RWPE1 (cell line): ENCODE results near the gene APBB2.

ENCODE experiments used
- CTCF ChIA-PET: fragments of 350-600 bp; sonication (Branson Sonifier 250); formaldehyde crosslinking; extraction: SDS; loops from one replicate; lab custom pipeline; 2021; lab: Yijun Ruan, JAX
- POLR2A ChIA-PET: fragments of 400-600 bp; formaldehyde crosslinking; extraction: SDS; loops from one replicate; lab custom pipeline; 2020; ENCODE audit warnings: antibody characterized with exemption; ENCODE audit not compliant: low non-redundant PET; lab: Yijun Ruan, JAX
- DNase-seq: peaks from one replicate; pipeline ENCODE4 v3.0.0; 2012; ENCODE audit warnings: low spot score
- H3K27ac ChIP-seq: fragments of 450-650 bp; 2 replicates; pipeline ENCODE4 v1.5.1; 2017
- CTCF ChIP-seq: fragments of 450-650 bp; conservative IDR thresholded peaks from 2 replicates; pipeline ENCODE4 v1.5.1; 2017; ENCODE audit warnings: low read depth, mild to moderate bottlenecking

The APBB2 gene

GRCh38 chr4:40844261-40844660 lies 370.1 kb downstream of the APBB2 start:
- ChIA-PET POLR2A (no interaction called here), CTCF (interaction anchor here (0.7 kb wide), 1 partner anchor 69 kb away, joined by 3 read pairs; no protein-coding TSS in a partner anchor)
- TF ChIP-seq CTCF: no peak
- no peak for DNase-seq
- H3K27ac ChIP-seq: no peak overlapping the region

DNA sequence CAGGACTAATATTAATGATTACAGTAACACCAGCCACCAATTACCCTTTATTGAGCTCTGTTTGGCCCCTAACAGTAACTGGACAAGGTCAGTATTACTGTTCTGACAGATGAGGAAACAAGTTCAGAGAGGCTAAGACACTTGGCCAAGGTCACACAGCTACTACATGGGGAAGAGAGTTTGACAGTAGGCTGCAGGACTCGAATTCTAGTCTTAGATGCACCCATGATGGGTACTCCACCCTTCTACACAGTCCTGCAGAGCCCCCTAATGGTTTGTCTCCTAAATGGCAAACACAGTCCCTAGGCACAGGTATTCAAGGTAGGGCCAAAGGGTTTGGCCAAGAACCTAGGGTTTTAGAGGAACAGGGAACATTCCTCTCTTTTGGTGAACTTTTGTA lies 370.6 kb downstream of the APBB2 start:
- no peak for TF ChIP-seq CTCF
- POLR2A ChIA-PET: no interaction called here

DNA sequence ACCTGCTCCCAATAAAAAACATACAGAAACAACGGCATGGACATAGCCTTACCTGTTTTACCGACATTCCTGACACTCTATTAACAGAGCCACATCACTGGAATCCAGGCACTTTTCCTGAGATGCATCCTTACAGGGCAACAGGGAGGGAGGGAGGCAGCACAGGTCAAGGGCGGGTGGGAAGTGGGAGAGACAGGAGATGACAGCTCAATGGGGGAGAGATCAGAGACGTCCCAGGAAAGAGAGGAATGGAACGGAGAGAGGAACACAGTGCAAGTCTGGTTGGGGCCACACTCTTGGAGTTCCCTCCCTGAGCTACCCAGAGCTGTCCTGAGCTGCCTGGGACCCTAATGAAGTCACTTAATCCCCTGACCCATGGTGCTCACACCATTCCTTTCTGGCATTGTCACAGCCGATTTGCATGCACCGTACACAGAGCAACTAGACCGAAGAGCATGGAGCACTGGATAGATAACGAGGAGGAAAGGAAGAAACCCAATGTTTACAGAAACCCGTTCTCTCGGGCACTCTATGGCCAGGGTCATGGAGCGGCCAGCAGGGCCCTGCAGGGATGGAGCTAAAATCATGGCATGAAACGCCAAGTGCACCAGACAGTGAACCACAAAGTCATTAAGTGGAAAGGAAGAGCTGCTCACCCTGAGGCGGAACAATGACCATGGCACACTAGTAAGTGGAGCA lies 371.5 kb downstream of the APBB2 start:
- CTCF ChIA-PET: interaction anchor here (0.8 kb wide), 1 partner anchor 82 kb away, joined by 3 read pairs; no protein-coding TSS in a partner anchor

More for the DNA sequence above, 370.6 kb downstream of the APBB2 start:
- DNase-seq: no peak
- H3K27ac ChIP-seq: no peak overlapping the region
- CTCF ChIA-PET: interaction anchor here (0.7 to 0.8 kb wide), 2 partner anchors 68 to 81 kb away, joined by 3 read pairs; no protein-coding TSS in a partner anchor

DNA sequence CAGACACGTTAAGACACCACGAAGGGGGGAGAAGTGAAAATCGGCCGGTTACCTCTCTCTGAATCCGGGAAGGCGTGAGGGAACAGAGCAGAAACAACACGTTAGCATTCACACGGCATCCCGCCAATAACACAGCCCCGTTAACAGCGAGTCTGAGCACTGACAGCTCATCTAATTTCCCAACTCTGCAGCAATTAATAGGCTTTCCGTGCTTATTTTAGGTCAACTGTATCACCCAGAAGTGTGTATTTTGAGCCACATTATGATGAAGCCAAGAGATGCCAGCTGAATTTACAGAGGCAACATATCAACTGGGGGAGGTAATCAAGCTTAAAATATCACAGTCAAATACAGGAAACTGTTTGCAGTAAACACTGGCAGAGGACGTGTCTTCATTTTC lies 372.0 kb downstream of the APBB2 start:
- ChIA-PET CTCF (no interaction called here), POLR2A (no interaction called here)
- no peak overlapping the region for H3K27ac ChIP-seq
- no peak for DNase-seq
- no peak for TF ChIP-seq CTCF

More for the DNA sequence above, 371.5 kb downstream of the APBB2 start:
- no peak for TF ChIP-seq CTCF
- POLR2A ChIA-PET: no interaction called here
- no peak overlapping the region for H3K27ac ChIP-seq
- DNase-seq: no peak

GRCh38 chr4:40840985-40841571 lies 373.3 kb downstream of the APBB2 start:
- ChIA-PET POLR2A (no interaction called here), CTCF (interaction anchor here (0.6 to 1.3 kb wide), 6 partner anchors 9 to 972 kb away, joined by 3 to 9 read pairs (median 4); no protein-coding TSS in a partner anchor)
- TF ChIP-seq CTCF: peak; percentile 48
- peak; percentile 44 for DNase-seq
- H3K27ac ChIP-seq: no peak overlapping the region

- CTCF ChIA-PET: interaction anchor here (0.7 to 1.3 kb wide), 4 partner anchors 57 to 946 kb away, joined by 3 to 9 read pairs (median 4); no protein-coding TSS in a partner anchor
- no peak overlapping the region for H3K27ac ChIP-seq
- POLR2A ChIA-PET: no interaction called here
- no peak for DNase-seq
- no peak for TF ChIP-seq CTCF
Observed at GRCh38 chr4:40840255-40840984, 373.9 kb downstream of the APBB2 start.
